SK-N-SH (cell line): ENCODE results near the gene RPL19. TPM values are rescaled to one million over a fixed set of nuclear protein-coding genes. Genes with fewer than 3 reads are reported as not detected.

Experiments used
- CTCF ChIA-PET: fragments of 300-600, 350-600 bp; formaldehyde crosslinking; extraction: SDS; loops from one replicate; lab custom pipeline; 2021; lab: Yijun Ruan, JAX
- POLR2A ChIA-PET: fragments of 350-600 bp; sonication (Branson Sonifier 250); formaldehyde crosslinking; extraction: SDS; loops from one replicate; lab custom pipeline; 2020; ENCODE audit warnings: antibody characterized with exemption, inconsistent platforms; lab: Yijun Ruan, JAX
- DNase-seq: peaks from one replicate; pipeline ENCODE4 v3.0.0; 2012
- H2AFZ ChIP-seq: fragments of 200-600 bp; sonication (generic); 2 replicates; pipeline ENCODE4 v1.8.1; 2016; ENCODE audit warnings: antibody characterized with exemption, mild to moderate bottlenecking, low read depth
- H3F3A ChIP-seq: fragments of 200-600 bp; sonication (generic); replicated peaks from 2 replicates; pipeline ENCODE3; 2016; ENCODE audit warnings: antibody characterized with exemption, mild to moderate bottlenecking; ENCODE audit not compliant: insufficient read depth
- H3K27ac ChIP-seq, 2 experiments: fragments of 200-500 bp in 1 of 2; fragments of 200-600 bp in 1 of 2; sonication (Bioruptor generic) in 1 of 2; sonication (generic), shearing (Covaris generic) in 1 of 2; 2 replicates each; pipeline versions ENCODE4 v1.5.1 to v1.6.1; 2014 to 2016; ENCODE audit warnings: low read depth in 2 of 2, inconsistent platforms in 1 of 2, low read length in 1 of 2, mild to moderate bottlenecking in 1 of 2, mixed read lengths in 1 of 2
- H3K27me3 ChIP-seq: fragments of 200-600 bp; sonication (generic), shearing (Covaris generic); 2 replicates; pipeline ENCODE4 v1.6.1; 2016; ENCODE audit warnings: mixed run types; ENCODE audit not compliant: insufficient read depth
- H3K36me3 ChIP-seq, 2 experiments: fragments of 200-500 bp in 1 of 2; fragments of 200-600 bp in 1 of 2; sonication (Bioruptor generic) in 1 of 2; sonication (generic) in 1 of 2; replicated peaks in 1 of 2; 2 replicates each; pipeline versions ENCODE3 to v1.5.1; 2014 to 2016; ENCODE audit warnings: low read length in 1 of 2, mild to moderate bottlenecking in 1 of 2; ENCODE audit not compliant: insufficient read depth in 2 of 2, control insufficient read depth in 1 of 2
- H3K4me1 ChIP-seq, 2 experiments: fragments of 200-500 bp in 1 of 2; fragments of 200-600 bp in 1 of 2; sonication (Bioruptor generic) in 1 of 2; sonication (generic), shearing (Covaris generic) in 1 of 2; 2 replicates each; pipeline versions ENCODE4 v1.5.1 to v1.6.1; 2014 to 2016; ENCODE audit warnings: low read depth in 1 of 2, low read length in 1 of 2, mixed run types in 1 of 2; ENCODE audit not compliant: insufficient read depth in 2 of 2, control insufficient read depth in 1 of 2
- H3K4me2 ChIP-seq: fragments of 200-600 bp; sonication (generic), shearing (Covaris generic); 2 replicates; pipeline ENCODE4 v1.6.1; 2017; ENCODE audit warnings: mixed run types
- H3K4me3 ChIP-seq, 2 experiments: fragments of 200-500 bp in 1 of 2; fragments of 200-600 bp in 1 of 2; sonication (Bioruptor generic) in 1 of 2; sonication (generic), shearing (Covaris generic) in 1 of 2; 2 replicates each; pipeline versions ENCODE4 v1.5.1 to v1.8.1; 2014 to 2016; ENCODE audit warnings: low read depth in 2 of 2, inconsistent platforms in 1 of 2, low read length in 1 of 2, mild to moderate bottlenecking in 1 of 2, mixed read lengths in 1 of 2, moderate library complexity in 1 of 2
- H3K79me2 ChIP-seq: fragments of 200-600 bp; sonication (generic); 2 replicates; pipeline ENCODE4 v1.8.1; 2017; ENCODE audit warnings: mild to moderate bottlenecking; ENCODE audit not compliant: insufficient read depth
- H3K9ac ChIP-seq: fragments of 200-600 bp; sonication (generic); 2 replicates; pipeline ENCODE4 v1.6.1; 2017; ENCODE audit warnings: mixed run types
- H3K9me2 ChIP-seq: fragments of 200-600 bp; sonication (generic); 2 replicates; pipeline ENCODE4 v1.6.1; 2017; ENCODE audit warnings: mixed run types
- H3K9me3 ChIP-seq: fragments of 200-600 bp; sonication (generic); 2 replicates; pipeline ENCODE4 v1.6.1; 2017; ENCODE audit warnings: mixed run types, mild to moderate bottlenecking, moderate library complexity
- H4K20me1 ChIP-seq: fragments of 200-600 bp; sonication (generic); 2 replicates; pipeline ENCODE4 v1.6.1; 2017; ENCODE audit warnings: mild to moderate bottlenecking, mixed run types; ENCODE audit not compliant: insufficient read depth
- CHD2 ChIP-seq: fragments of 150-350 bp; IDR thresholded peaks from 2 replicates; pipeline ENCODE4 v1.6.1; 2018; ENCODE audit warnings: low read length; ENCODE audit not compliant: partially characterized antibody
- ELF1 ChIP-seq: IDR thresholded peaks from 2 replicates; pipeline ENCODE4 v1.4.0; 2012
- EP300 ChIP-seq, 2 experiments: IDR thresholded peaks; 2 replicates each; pipeline versions ENCODE4 v1.4.0 to v1.6.1; 2012; ENCODE audit warnings: borderline replicate concordance in 1 of 2, low read depth in 1 of 2, low read length in 1 of 2
- EZH2phosphoT487 ChIP-seq: fragments of 200-600 bp; sonication (generic); IDR thresholded peaks from 2 replicates; pipeline ENCODE4 v1.6.1; 2017; ENCODE audit warnings: low read depth, mixed run types, mild to moderate bottlenecking, antibody characterized with exemption, moderate library complexity, borderline replicate concordance
- FOSL2 ChIP-seq: IDR thresholded peaks from 2 replicates; pipeline ENCODE4 v1.4.0; 2012; ENCODE audit warnings: low read depth, mild to moderate bottlenecking, moderate library complexity, borderline replicate concordance
- FOXM1 ChIP-seq: IDR thresholded peaks from 2 replicates; pipeline ENCODE4 v1.4.0; 2012; ENCODE audit warnings: low read depth, mild to moderate bottlenecking
- GATA2 ChIP-seq: sonication (generic); formaldehyde crosslinking; IDR thresholded peaks from 2 replicates; pipeline ENCODE4 v1.5.0; 2020; ENCODE audit warnings: mild to moderate bottlenecking, missing genetic modification reagents
- MXI1 ChIP-seq: IDR thresholded peaks from 2 replicates; pipeline ENCODE4 v1.6.1; 2012; ENCODE audit warnings: mild to moderate bottlenecking, low read depth, low read length, improper control_type of control experiment
- NFIC ChIP-seq: IDR thresholded peaks from 2 replicates; pipeline ENCODE4 v1.4.0; 2012; ENCODE audit warnings: borderline replicate concordance
- NRF1 ChIP-seq: IDR thresholded peaks from 2 replicates; pipeline ENCODE4 v1.6.1; 2012; ENCODE audit warnings: low read depth, mild to moderate bottlenecking, low read length
- RCOR1 ChIP-seq: fragments of 150-350 bp; IDR thresholded peaks from 2 replicates; pipeline ENCODE4 v1.6.1; 2017; ENCODE audit warnings: antibody characterized with exemption, low read length
- RFX5 ChIP-seq: IDR thresholded peaks from 2 replicates; pipeline ENCODE4 v1.6.1; 2012; ENCODE audit warnings: mild to moderate bottlenecking, improper control_type of control experiment, low read length
- SIN3A ChIP-seq: IDR thresholded peaks from 2 replicates; pipeline ENCODE4 v1.6.1; 2012; ENCODE audit warnings: low read depth, mild to moderate bottlenecking, low read length, moderate library complexity, borderline replicate concordance
- SMC3 ChIP-seq: IDR thresholded peaks from 2 replicates; pipeline ENCODE4 v1.6.1; 2012; ENCODE audit warnings: low read depth, low read length, improper control_type of control experiment
- TEAD4 ChIP-seq: IDR thresholded peaks from 2 replicates; pipeline ENCODE4 v1.4.0; 2012; ENCODE audit warnings: mild to moderate bottlenecking, borderline replicate concordance; ENCODE audit not compliant: insufficient read depth
- USF1 ChIP-seq: IDR thresholded peaks from 2 replicates; pipeline ENCODE4 v1.4.0; 2012; ENCODE audit warnings: low read depth, borderline replicate concordance
- ZBTB33 ChIP-seq: IDR thresholded peaks from 2 replicates; pipeline ENCODE4 v1.4.0; 2012; ENCODE audit warnings: low read depth, borderline replicate concordance
- WGBS: methylation state at CpG from one replicate; pipeline ENCODE4 v1.1.6; 2017; ENCODE audit warnings: low lambda C conversion rate; 5-methylcytosine and 5-hydroxymethylcytosine counted together
- polyA plus RNA-seq, 3 experiments: library from polyadenylated mRNA; depleted of rRNA; stranded (reverse); fragments of >200 nt; gene quantifications; 2 replicates each; pipeline ENCODE4 v1.2.3, GENCODE V29; 2012

The RPL19 gene
- polyA plus RNA-seq, 1 of the 3 experiments (the other 2 are of a cell fraction): 3,473 TPM

GRCh38 chr17:39169518-39169917 is 30.6 kb upstream of the RPL19 start:
- no peak overlapping the region for H3K4me3 ChIP-seq
- no peak overlapping the region for H3K27ac ChIP-seq
- peaks cover 0 to 1% of the 10 kb centered on the region in 2 experiments; a peak in 1 of 4 replicates for H3K4me1 ChIP-seq
- ChIA-PET POLR2A (no interaction called here), CTCF (interaction anchor here (0.6 to 7.6 kb wide), 5 partner anchors 26 to 560 kb away, joined by 3 to 96 read pairs (median 8); partner anchors contain the start of genes CACNB1 and RPL19)
- no peaks in the 10 kb centered on the region for H3K27me3 ChIP-seq
- H3K4me2 ChIP-seq: no peak overlapping the region
- H3F3A ChIP-seq: no peaks in the 10 kb centered on the region
- no peak overlapping the region for H3K9ac ChIP-seq
- no peak for DNase-seq
- no peaks in the 10 kb centered on the region for H3K9me3 ChIP-seq
- TF ChIP-seq RCOR1: no peak
- TF ChIP-seq ZBTB33: no peak
- no peak for TF ChIP-seq TEAD4
- no peak for TF ChIP-seq EZH2phosphoT487
- TF ChIP-seq ELF1: no peak
- no peak for TF ChIP-seq GATA2
- no peak for TF ChIP-seq EP300 (IDR thresholded peaks at IDR 0.05; ENCODE audit: borderline replicate concordance in 1 of 2, low read depth in 1 of 2, low read length in 1 of 2)
- no peak for TF ChIP-seq MXI1
- TF ChIP-seq RFX5: no peak
- TF ChIP-seq SIN3A: no peak
- no peak for TF ChIP-seq FOXM1
- TF ChIP-seq CHD2: no peak
- TF ChIP-seq SMC3: no peak
- no peak for TF ChIP-seq USF1
- H4K20me1 ChIP-seq: no peaks in the 10 kb centered on the region
- H3K9me2 ChIP-seq: no peaks in the 10 kb centered on the region
- no peaks in the 10 kb centered on the region for H3K79me2 ChIP-seq
- 74% methylated on average over 3 of the region's 3 CpGs for WGBS
- no peak overlapping the region for H2AFZ ChIP-seq
- no peaks in the 10 kb centered on the region for H3K36me3 ChIP-seq

- no peak overlapping the region for H3K27ac ChIP-seq
- no peaks in the 10 kb centered on the region for H3F3A ChIP-seq
- no peaks in the 10 kb centered on the region for H3K27me3 ChIP-seq
- H3K9me2 ChIP-seq: no peaks in the 10 kb centered on the region
- H3K9me3 ChIP-seq: no peaks in the 10 kb centered on the region
- no peak for DNase-seq
- no peak overlapping the region for H3K4me2 ChIP-seq
- peaks cover 0 to under 1% of the 10 kb centered on the region in 2 experiments for H3K36me3 ChIP-seq
- 34% methylated on average over 4 of the region's 4 CpGs for WGBS
- TF ChIP-seq RCOR1 (no peak), FOSL2 (no peak), EZH2phosphoT487 (no peak), NFIC (no peak), RFX5 (no peak), NRF1 (no peak)
- TF ChIP-seq, all 33 proteins: peak for 0
- no peak overlapping the region for H2AFZ ChIP-seq
- ChIA-PET CTCF (interaction anchor here (0.6 to 7.6 kb wide), 5 partner anchors 17 to 560 kb away, joined by 3 to 96 read pairs (median 6); partner anchors contain the start of genes CACNB1 and RPL19), POLR2A (interaction anchor here (0.7 kb wide), 1 partner anchor 12 kb away, joined by 3 read pairs; no protein-coding TSS in a partner anchor)
- no peak overlapping the region for H3K4me3 ChIP-seq
- no peaks in the 10 kb centered on the region; a peak in 1 of 4 replicates for H3K4me1 ChIP-seq
- no peaks in the 10 kb centered on the region for H3K79me2 ChIP-seq
- H4K20me1 ChIP-seq: no peaks in the 10 kb centered on the region
- no peak overlapping the region for H3K9ac ChIP-seq
Observed at GRCh38 chr17:39170109-39170508, 30.0 kb upstream of the RPL19 start.
